Vagina (tissue), 2 donors: Measurements from ENCODE around the gene CDH4. TPM values are rescaled to one million over a fixed set of nuclear protein-coding genes. Genes with fewer than 3 reads are reported as not detected.

Experiments used
- DNase-seq, 2 donors: peaks; one replicate each; pipeline ENCODE4 v3.0.0-alpha.2; 2017; ENCODE audit errors: extremely low spot score in 2 of 2
- H3K27ac ChIP-seq: fragments of 200-600 bp; sonication (generic); one replicate; pipeline ENCODE4 v1.5.1; 2019
- H3K27me3 ChIP-seq: fragments of 200-600 bp; sonication (generic); one replicate; pipeline ENCODE4 v1.5.1; 2019
- H3K36me3 ChIP-seq, 2 donors: fragments of 200-600 bp; sonication (generic); one replicate each; pipeline ENCODE4 v1.5.1; 2017 to 2019
- H3K4me1 ChIP-seq: fragments of 200-600 bp; sonication (generic); one replicate; pipeline ENCODE4 v1.5.1; 2019
- H3K4me3 ChIP-seq, 2 donors: fragments of 200-600 bp; sonication (generic); 1 replicate in 1 of 2; 2 replicates in 1 of 2; pipeline ENCODE4 v1.5.1; 2016 to 2019
- H3K9me3 ChIP-seq: fragments of 200-600 bp; sonication (generic); one replicate; pipeline ENCODE4 v1.5.1; 2019
- CTCF ChIP-seq, 3 experiments: fragments of 450-650 bp in 2 of 3; fragments of 200-600 bp in 1 of 3; sonication (generic) in 1 of 3; IDR thresholded peaks; one replicate each; pipeline ENCODE4 v1.5.1; 2017 to 2019; ENCODE audit warnings: antibody characterized with exemption in 3 of 3, mild to moderate bottlenecking in 2 of 3, moderate library complexity in 2 of 3
- POLR2A ChIP-seq, 2 donors: fragments of 450-650 bp; IDR thresholded peaks; one replicate each; pipeline ENCODE4 v1.6.1; 2017; ENCODE audit warnings: antibody characterized with exemption in 2 of 2, mild to moderate bottlenecking in 2 of 2, moderate library complexity in 2 of 2
- POLR2AphosphoS5 ChIP-seq, 2 donors: sonication (generic); formaldehyde crosslinking; IDR thresholded peaks; one replicate each; pipeline ENCODE4 v1.9.0; 2017; ENCODE audit warnings: antibody characterized with exemption in 2 of 2, mild to moderate bottlenecking in 2 of 2, low read depth in 1 of 2; ENCODE audit not compliant: insufficient read depth in 1 of 2
- intact Hi-C: fragments of 100-400 bp; cut with DNase I; formaldehyde crosslinking; loops from one replicate; pipeline ENCODE4 v1.15.1; 2023
- total RNA-seq: library from RNA; depleted of rRNA; stranded (reverse); fragments of >200 nt; gene quantifications from one replicate; pipeline ENCODE4 v1.2.3, GENCODE V29; 2016

The CDH4 gene
- total RNA-seq, 1 donor from 2014 or later, result 0.25 TPM

- no peak for DNase-seq
- H3K4me1 ChIP-seq, result no peaks in the 10 kb centered on the region
- H3K36me3 ChIP-seq, result peaks cover 0 to 28% of the 10 kb centered on the region in 2 donors
- TF ChIP-seq POLR2A (IDR thresholded peaks at IDR 0.05), result no peak
- TF ChIP-seq POLR2AphosphoS5 (IDR thresholded peaks at IDR 0.05; ENCODE audit: insufficient read depth in 1 of 2, low read depth in 1 of 2), result no peak
- TF ChIP-seq CTCF (IDR thresholded peaks at IDR 0.05), result no peak
- H3K27ac ChIP-seq, result no peak overlapping the region
- intact Hi-C loops, result no loop called here
- H3K4me3 ChIP-seq, result no peak overlapping the region
- H3K9me3 ChIP-seq, result no peaks in the 10 kb centered on the region
- no peaks in the 10 kb centered on the region for H3K27me3 ChIP-seq
Observed at GRCh38 chr20:61972636-61973508, 720.8 kb downstream of the CDH4 start.

GRCh38 chr20:61973515-61974356, 721.7 kb downstream of the CDH4 start:
- Histone ChIP-seq H3K4me3 (no peak overlapping the region), H3K4me1 (no peaks in the 10 kb centered on the region), H3K27ac (no peak overlapping the region), H3K36me3 (peaks cover 0 to 28% of the 10 kb centered on the region in 2 donors), H3K9me3 (no peaks in the 10 kb centered on the region), H3K27me3 (no peaks in the 10 kb centered on the region)
- intact Hi-C loops, result no loop called here
- DNase-seq, result no peak
- no peak for TF ChIP-seq POLR2A (IDR thresholded peaks at IDR 0.05)
- TF ChIP-seq POLR2AphosphoS5 (IDR thresholded peaks at IDR 0.05; ENCODE audit: insufficient read depth in 1 of 2, low read depth in 1 of 2), result no peak
- TF ChIP-seq CTCF (IDR thresholded peaks at IDR 0.05), result no peak

- Histone ChIP-seq H3K4me1 (no peaks in the 10 kb centered on the region), H3K27me3 (no peaks in the 10 kb centered on the region), H3K4me3 (no peak overlapping the region), H3K9me3 (no peaks in the 10 kb centered on the region), H3K36me3 (peaks cover 0 to 28% of the 10 kb centered on the region in 2 donors), H3K27ac (no peak overlapping the region)
- no peak for DNase-seq
- intact Hi-C loops, result no loop called here
- TF ChIP-seq CTCF (IDR thresholded peaks at IDR 0.05) (no peak), POLR2AphosphoS5 (IDR thresholded peaks at IDR 0.05; ENCODE audit: insufficient read depth in 1 of 2, low read depth in 1 of 2) (no peak), POLR2A (IDR thresholded peaks at IDR 0.05) (no peak)
Observed at GRCh38 chr20:61974357-61974665, 722.2 kb downstream of the CDH4 start.

GRCh38 chr20:61975407-61976129, 723.5 kb downstream of the CDH4 start:
- H3K27me3 ChIP-seq, result no peaks in the 10 kb centered on the region
- no peak overlapping the region for H3K27ac ChIP-seq
- intact Hi-C loops, result no loop called here
- no peak overlapping the region for H3K4me3 ChIP-seq
- no peaks in the 10 kb centered on the region for H3K4me1 ChIP-seq
- peaks cover 0 to 28% of the 10 kb centered on the region in 2 donors for H3K36me3 ChIP-seq
- DNase-seq, result no peak
- H3K9me3 ChIP-seq, result no peaks in the 10 kb centered on the region
- TF ChIP-seq POLR2AphosphoS5 (IDR thresholded peaks at IDR 0.05; ENCODE audit: insufficient read depth in 1 of 2, low read depth in 1 of 2) (no peak), CTCF (IDR thresholded peaks at IDR 0.05) (no peak)
